CMK (cell line): ENCODE results near the gene GPR161.
"Not testable (repeated sequence)": the region's sequence is repeated elsewhere in the genome, so short reads cannot be mapped to it uniquely, and the experiment has no call there.

Source experiments
- DNase-seq: peaks from one replicate; pipeline ENCODE4 v3.0.0-alpha.2; 2010; ENCODE audit warnings: low read depth

GPR161 gene

GRCh38 chr1:168087696-168088095 is 49.0 kb downstream of the GPR161 start:
- no peak for DNase-seq

GRCh38 chr1:168086438-168086837 is 50.3 kb downstream of the GPR161 start:
- DNase-seq, result no peak

DNA sequence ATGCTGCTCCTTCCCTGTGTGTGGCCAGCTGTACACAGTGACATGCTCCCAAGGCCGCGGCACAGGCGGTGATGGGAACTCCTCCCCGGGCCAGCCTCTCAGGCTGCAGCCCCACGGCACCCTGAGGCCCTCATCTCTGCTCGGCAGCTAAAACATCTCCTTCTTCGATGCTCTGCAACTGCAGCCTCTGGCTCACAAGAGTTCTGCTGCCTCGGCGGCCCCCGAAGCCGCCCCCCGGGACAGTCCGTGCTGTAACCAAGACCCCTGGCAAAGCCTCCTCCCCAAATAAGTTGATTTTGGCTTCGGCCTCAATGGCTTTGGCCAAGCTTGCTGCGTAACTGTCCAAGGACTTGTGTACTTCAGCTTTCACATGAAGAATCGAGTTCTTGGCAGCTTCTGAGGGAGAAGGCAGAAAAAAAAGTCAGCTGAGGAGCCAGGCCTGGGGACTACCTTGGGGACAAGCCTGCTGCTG is 51.3 kb downstream of the GPR161 start:
- no peak for DNase-seq

GRCh38 chr1:168084396-168085231 is 52.1 kb downstream of the GPR161 start:
- peak; percentile 67 for DNase-seq

GRCh38 chr1:168083456-168084325 is 53.0 kb downstream of the GPR161 start:
- no peak for DNase-seq

DNA sequence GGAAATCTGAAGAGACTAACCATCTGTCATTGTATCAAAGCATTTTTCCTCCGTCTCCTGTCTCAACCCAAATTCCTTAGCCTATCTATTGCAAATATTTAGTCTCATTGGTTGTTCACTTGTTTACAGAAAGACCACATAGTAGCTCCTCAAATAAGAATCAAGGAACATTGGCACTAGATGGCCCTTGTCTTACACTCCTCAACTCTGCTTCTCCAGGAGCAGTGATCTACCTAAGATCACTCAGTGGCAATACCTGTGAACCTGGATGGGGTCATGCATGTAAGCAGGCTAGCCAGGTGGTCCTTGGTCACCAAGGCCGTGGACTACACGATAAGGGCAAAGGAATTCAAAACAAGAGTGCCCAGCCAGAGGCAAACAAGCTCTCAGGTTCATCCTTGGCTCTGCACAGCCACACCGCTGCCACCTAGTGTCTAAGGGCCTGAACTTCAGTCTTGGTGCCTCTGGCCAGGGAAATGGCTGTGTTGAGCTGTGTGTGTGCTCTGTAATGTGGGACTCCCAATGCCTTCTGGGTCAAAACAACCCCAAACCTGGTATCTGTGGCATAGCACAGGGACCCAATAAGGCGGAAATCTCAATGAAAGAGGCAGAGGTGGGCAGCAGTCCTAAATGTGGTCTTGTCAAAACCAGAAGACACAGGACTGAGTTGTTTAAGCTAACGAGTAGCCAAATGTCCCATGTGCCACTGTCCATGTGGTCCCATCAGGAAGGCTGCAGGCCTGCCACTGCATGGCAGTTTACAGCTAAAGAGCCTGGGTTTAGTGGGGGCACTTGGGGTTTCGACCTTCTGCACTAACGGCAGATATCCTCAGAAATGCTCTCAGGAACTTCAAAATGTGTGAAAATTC is 54.5 kb downstream of the GPR161 start:
- DNase-seq, result peak; percentile 64

GRCh38 chr1:168081373-168082007 is 55.2 kb downstream of the GPR161 start:
- DNase-seq, result no peak

DNA sequence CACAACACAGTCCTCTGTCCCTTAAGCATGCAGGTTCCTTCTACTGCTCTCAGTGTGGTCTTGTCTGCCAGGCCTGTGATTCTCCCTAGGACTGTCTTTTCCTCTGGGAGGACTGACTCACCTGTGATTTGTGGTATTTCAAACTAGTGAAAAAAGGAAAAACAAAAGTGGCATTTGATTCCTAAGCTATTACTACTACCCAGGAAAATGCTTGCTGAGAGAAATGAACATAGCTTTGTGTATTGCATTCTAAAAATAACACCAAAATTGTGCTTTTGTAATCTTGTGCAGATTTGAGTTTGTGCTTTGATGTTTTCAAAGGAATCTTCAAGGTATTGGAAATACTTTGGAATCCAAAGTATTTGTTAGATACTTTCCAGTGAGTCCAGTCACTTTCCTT is 57.0 kb downstream of the GPR161 start:
- no peak for DNase-seq

GRCh38 chr1:168069384-168069783 is 67.3 kb downstream of the GPR161 start:
- no peak for DNase-seq

DNA sequence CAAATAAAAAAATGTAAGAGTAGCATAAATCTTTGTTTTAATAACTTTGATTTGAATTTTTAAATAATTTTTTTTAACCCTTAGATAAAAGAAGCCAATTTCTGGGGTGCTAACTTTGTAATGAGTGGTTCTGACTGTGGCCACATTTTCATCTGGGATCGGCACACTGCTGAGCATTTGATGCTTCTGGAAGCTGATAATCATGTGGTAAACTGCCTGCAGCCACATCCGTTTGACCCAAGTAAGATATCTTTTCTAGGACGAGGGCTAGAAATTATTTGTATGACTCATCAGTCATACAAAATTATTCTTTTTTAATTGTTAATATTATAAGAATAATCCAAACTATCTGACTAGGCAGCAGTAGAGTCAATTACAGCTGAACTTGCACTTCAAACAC is 71.2 kb downstream of the GPR161 start:
- peak; percentile 29 for DNase-seq

DNA sequence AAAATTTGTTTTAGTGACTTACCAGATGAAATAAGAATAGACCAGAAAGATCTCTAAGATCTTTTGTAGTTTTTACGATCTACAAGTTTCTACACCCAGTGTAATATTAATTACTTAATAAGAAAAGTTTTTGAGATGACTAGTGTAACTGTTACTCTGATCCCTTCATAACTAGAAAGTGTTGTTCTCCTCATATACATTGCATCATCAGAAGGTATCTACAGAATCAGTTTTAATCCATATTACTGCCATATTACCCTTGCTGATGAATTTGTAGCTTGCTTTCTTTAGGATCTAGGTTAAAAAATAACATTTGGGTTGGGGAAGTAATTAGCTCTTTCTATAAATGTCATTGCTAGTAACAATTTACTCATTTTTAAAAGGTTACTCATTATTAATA is 72.5 kb downstream of the GPR161 start:
- no peak for DNase-seq

GRCh38 chr1:168057921-168058320 is 78.8 kb downstream of the GPR161 start:
- no peak for DNase-seq

GRCh38 chr1:168057355-168057754 is 79.4 kb downstream of the GPR161 start:
- no peak for DNase-seq

DNA sequence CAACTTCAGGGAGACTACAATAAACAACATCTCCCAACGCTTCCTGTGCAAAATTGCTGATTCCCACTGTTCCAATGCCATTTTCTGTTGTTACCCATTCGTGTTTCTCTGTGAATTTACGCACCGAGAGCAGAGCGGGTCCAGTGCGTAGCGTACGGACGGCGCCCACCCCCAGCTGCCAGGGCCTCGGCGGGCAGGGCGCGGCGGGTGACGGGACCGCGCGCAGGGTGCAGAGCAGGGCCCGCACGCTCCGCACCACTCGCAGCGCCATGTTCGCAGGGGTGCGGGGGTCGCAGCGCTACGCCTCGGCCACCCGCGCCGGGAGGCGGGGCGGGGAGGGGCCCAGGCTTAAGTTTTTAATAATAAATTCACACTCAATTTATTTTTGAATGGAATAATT is 80.6 kb downstream of the GPR161 start:
- not testable (repeated sequence) for DNase-seq

DNA sequence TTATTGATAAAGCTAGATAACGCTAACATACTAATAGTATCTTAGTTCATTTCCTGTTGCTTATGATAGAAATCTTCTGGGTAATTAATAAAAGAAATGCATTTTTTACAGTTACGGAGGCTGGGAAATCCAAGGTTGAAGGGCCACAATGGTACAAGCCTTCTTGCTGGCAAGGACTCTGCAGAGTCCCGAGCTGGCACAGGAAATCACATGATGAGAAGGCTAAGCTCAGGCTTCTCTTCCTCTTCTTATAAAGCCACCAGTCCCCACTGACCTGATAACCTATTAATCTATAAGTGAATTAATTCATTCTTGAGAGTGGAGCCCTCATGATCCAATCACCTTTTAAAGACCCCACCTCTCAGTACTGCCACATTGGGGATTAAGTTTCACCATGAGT is 82.6 kb downstream of the GPR161 start:
- DNase-seq, result no peak

GRCh38 chr1:168053681-168054080 is 83.0 kb downstream of the GPR161 start:
- DNase-seq, result no peak

- DNase-seq, result no peak
These were observed 85.8 kb downstream of the GPR161 start for GRCh38 chr1:168050880-168051279.

DNA sequence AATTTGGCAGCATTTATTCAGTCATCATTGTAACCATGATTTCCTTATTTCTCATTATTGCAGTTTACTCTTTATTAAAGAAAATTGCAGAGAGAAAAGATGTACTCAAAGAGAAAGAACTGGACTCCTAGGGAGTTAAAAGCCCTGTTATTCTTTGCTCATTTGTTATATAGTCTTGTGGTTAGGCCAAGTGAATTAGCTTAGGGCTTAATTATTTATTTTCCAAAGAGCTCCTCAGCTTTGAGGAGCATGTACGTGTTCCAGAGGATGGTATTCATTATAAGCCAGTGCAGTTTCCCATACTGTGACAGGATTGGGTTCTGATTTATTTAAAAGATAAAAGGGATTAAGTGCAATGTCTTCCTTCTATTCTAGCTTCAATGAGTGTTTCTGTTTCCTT is 86.4 kb downstream of the GPR161 start:
- no peak for DNase-seq

DNA sequence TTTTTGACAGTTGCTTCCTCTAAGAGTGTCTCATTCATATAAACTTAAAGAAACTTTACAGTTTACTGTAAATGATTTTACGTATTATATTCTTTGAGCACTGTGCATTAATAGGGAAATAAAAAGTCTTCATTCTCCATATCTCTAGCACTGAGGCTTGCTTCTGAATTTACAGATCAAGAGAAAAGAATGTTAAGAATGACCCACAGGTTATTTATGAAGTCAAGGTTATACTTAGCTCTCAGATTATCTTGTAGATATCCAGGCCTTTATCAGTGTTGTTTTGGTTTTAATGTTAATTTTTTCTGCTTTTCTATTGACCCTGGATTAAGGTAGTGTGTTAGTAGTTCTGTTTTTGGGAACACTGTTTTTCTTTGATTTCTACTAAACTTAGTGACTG is 91.4 kb downstream of the GPR161 start:
- no peak for DNase-seq

DNA sequence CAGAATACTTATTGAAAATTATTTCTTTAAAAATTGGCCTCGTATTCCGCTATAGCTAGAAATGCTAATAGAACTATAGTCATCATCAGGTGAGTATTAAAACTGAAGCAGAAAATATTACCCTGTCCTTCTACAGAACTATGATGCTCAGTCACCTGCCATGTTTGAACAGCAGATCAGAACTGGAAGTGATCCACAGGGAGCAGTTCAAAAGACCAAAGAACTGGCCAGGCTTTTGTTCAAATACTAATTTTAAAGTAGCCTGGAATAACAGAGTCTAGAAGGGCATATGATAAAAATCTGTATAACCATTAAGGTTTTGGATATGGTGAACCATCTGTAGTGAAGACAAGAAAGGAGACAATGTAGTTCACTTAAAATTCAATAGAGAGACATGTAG is 94.4 kb downstream of the GPR161 start:
- no peak for DNase-seq

- no peak for DNase-seq
These were observed 101.4 kb downstream of the GPR161 start for GRCh38 chr1:168035345-168035744.

DNA sequence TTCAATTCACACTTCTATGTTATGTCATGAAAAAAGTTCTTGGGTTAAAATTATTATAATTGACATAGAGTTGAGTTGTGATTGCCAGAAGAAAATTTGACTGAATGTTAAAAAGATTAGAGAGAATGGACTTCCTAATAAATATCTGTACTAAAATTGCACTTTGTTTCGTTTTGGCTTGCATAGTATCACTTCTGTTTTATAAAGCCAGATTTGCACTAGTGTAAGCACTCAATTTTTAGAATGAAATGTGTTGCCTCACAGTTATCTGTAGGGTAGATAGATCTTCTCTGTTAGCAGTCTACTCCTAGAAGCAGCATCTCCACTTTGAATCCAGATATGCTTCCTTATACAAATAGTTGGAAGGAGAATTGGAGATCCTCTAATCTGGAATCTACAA is 104.7 kb downstream of the GPR161 start:
- DNase-seq, result no peak
